HL-60 (cell line): ENCODE results near the gene HEXIM1.
A peak's percentile ranks its signal among the peaks of the same experiment; 100 is the strongest.

Source experiments
- DNase-seq, 2 experiments: peaks; one replicate each; pipeline ENCODE4 v3.0.0-alpha.2; 2010 to 2020; ENCODE audit warnings: low read depth in 1 of 2, low spot score in 1 of 2
- H3K27ac ChIP-seq: fragments of 250-450 bp; sonication (Bioruptor Pico); replicated peaks from 2 replicates; pipeline ENCODE4 v1.5.1; 2020; ENCODE audit warnings: mild to moderate bottlenecking, moderate library complexity
- H3K27me3 ChIP-seq: fragments of 250-450 bp; sonication (Bioruptor Pico); 2 replicates; pipeline ENCODE4 v1.5.1; 2021; ENCODE audit warnings: mild to moderate bottlenecking, moderate library complexity; ENCODE audit not compliant: insufficient read depth, poor library complexity, severe bottlenecking
- H3K4me3 ChIP-seq: replicated peaks from 2 replicates; pipeline ENCODE4 v1.5.1; 2011; ENCODE audit warnings: mild to moderate bottlenecking, control low read depth, low read length; ENCODE audit not compliant: insufficient read depth
- CTCF ChIP-seq: IDR thresholded peaks from one replicate; pipeline ENCODE4 v1.5.1; 2011; ENCODE audit warnings: low read length, control low read depth, inconsistent platforms; ENCODE audit not compliant: insufficient read depth
- GABPA ChIP-seq: IDR thresholded peaks from 2 replicates; pipeline ENCODE4 v1.6.1; 2012; ENCODE audit warnings: low read depth
- POLR2AphosphoS5 ChIP-seq: IDR thresholded peaks from 2 replicates; pipeline ENCODE4 v1.6.1; 2012; ENCODE audit warnings: low read depth
- REST ChIP-seq: IDR thresholded peaks from 2 replicates; pipeline ENCODE4 v1.6.1; 2012; ENCODE audit warnings: low read depth; ENCODE audit not compliant: insufficient replicate concordance
- SPI1 ChIP-seq: IDR thresholded peaks from 2 replicates; pipeline ENCODE4 v1.6.1; 2012; ENCODE audit warnings: low read depth, mild to moderate bottlenecking, borderline replicate concordance

Gene HEXIM1

GRCh38 chr17:45145035-45145389 lies 3.3 kb upstream of the HEXIM1 start:
- no peak for DNase-seq
- no peak overlapping the region for H3K4me3 ChIP-seq
- no peaks in the 10 kb centered on the region for H3K27me3 ChIP-seq
- H3K27ac ChIP-seq: no peak overlapping the region
- no peak for TF ChIP-seq SPI1
- TF ChIP-seq GABPA: no peak
- no peak for TF ChIP-seq REST
- no peak for TF ChIP-seq CTCF
- TF ChIP-seq POLR2AphosphoS5: no peak

GRCh38 chr17:45146166-45146565 lies 2.1 kb upstream of the HEXIM1 start:
- H3K27ac ChIP-seq: no peak overlapping the region
- H3K4me3 ChIP-seq: no peak overlapping the region
- TF ChIP-seq POLR2AphosphoS5 (no peak), SPI1 (no peak)
- no peaks in the 10 kb centered on the region for H3K27me3 ChIP-seq
- no peak for DNase-seq

- H3K27ac ChIP-seq: peak overlapping the region; percentile 100
- no peak for DNase-seq
- H3K4me3 ChIP-seq: peak overlapping the region; percentile 46
- TF ChIP-seq GABPA (no peak), CTCF (no peak), REST (no peak), SPI1 (no peak), POLR2AphosphoS5 (no peak)
- no peaks in the 10 kb centered on the region for H3K27me3 ChIP-seq
Observed at GRCh38 chr17:45146592-45146889, 1.7 kb upstream of the HEXIM1 start.

GRCh38 chr17:45146890-45147580 lies 1.2 kb upstream of the HEXIM1 start:
- Histone ChIP-seq H3K27me3 (no peaks in the 10 kb centered on the region), H3K27ac (peak overlapping the region; percentile 100), H3K4me3 (peak overlapping the region; percentile 46)
- peak in 1 of 2 experiments; percentile 75 for DNase-seq
- TF ChIP-seq REST (no peak), POLR2AphosphoS5 (0 out of 2 replicates have a peak, but pooled peaks have one; percentile 11), CTCF (no peak)
